Endodermal cell (in vitro differentiated cells): ENCODE measurements around the gene MIER1. TPM values are rescaled to one million over a fixed set of nuclear protein-coding genes. Genes with fewer than 3 reads are reported as not detected.

Source experiments
- DNase-seq: peaks from one replicate; pipeline ENCODE4 v3.0.0-alpha.2; 2017
- H3K27ac ChIP-seq: 2 replicates; pipeline ENCODE4 v1.5.1; 2013; ENCODE audit warnings: mild to moderate bottlenecking, low read depth, low read length, moderate library complexity
- H3K27me3 ChIP-seq: 2 replicates; pipeline ENCODE4 v1.6.1; 2013; ENCODE audit warnings: mild to moderate bottlenecking, low read length, moderate library complexity; ENCODE audit not compliant: insufficient read depth, control insufficient read depth, poor library complexity, severe bottlenecking
- H3K36me3 ChIP-seq: 2 replicates; pipeline ENCODE4 v1.7.0; 2013; ENCODE audit warnings: mild to moderate bottlenecking, low read length, moderate library complexity; ENCODE audit not compliant: control insufficient read depth, insufficient read depth
- H3K4me1 ChIP-seq: one replicate; pipeline ENCODE4 v1.7.0; 2013; ENCODE audit warnings: low read length; ENCODE audit not compliant: control insufficient read depth, insufficient read depth
- H3K4me3 ChIP-seq: 2 replicates; pipeline ENCODE4 v1.5.1; 2013; ENCODE audit warnings: mild to moderate bottlenecking, low read length, moderate library complexity
- H3K9ac ChIP-seq: 2 replicates; pipeline ENCODE4 v1.6.1; 2013; ENCODE audit warnings: mild to moderate bottlenecking, low read length, moderate library complexity; ENCODE audit not compliant: poor library complexity, severe bottlenecking; ENCODE audit errors: extremely low read depth
- H3K9me3 ChIP-seq: 2 replicates; pipeline ENCODE4 v1.6.1; 2013; ENCODE audit warnings: mild to moderate bottlenecking, low read length, moderate library complexity; ENCODE audit not compliant: control insufficient read depth
- H3K27ac Mint-ChIP-seq: 2 replicates; pipeline ENCODE4 v1.8.0; 2020; ENCODE audit warnings: mixed read lengths
- H3K27me3 Mint-ChIP-seq: 2 replicates; pipeline ENCODE4 v1.8.0; 2021; ENCODE audit warnings: mild to moderate bottlenecking, mixed read lengths; ENCODE audit not compliant: insufficient read depth
- H3K36me3 Mint-ChIP-seq: 2 replicates; pipeline ENCODE4 v1.8.0; 2020; ENCODE audit warnings: low read depth, mixed read lengths
- H3K4me1 Mint-ChIP-seq: 2 replicates; pipeline ENCODE4 v1.8.0; 2020; ENCODE audit warnings: mixed read lengths
- H3K4me3 Mint-ChIP-seq: 2 replicates; pipeline ENCODE4 v1.8.0; 2020; ENCODE audit warnings: mild to moderate bottlenecking, moderate library complexity, mixed read lengths
- H3K9me3 Mint-ChIP-seq: 2 replicates; pipeline ENCODE4 v1.8.0; 2020; ENCODE audit warnings: mild to moderate bottlenecking, mixed read lengths
- CTCF ChIP-seq: fragments of 200-600 bp; sonication (generic); conservative IDR thresholded peaks from 2 replicates; pipeline ENCODE4 v1.5.0; 2021; ENCODE audit warnings: antibody characterized with exemption, mild to moderate bottlenecking
- WGBS, 2 experiments: methylation state at CpG; one replicate each; pipeline versions ENCODE4 v1.1.5 to v1.1.7; 2013; ENCODE audit warnings: missing lambda C conversion rate in 2 of 2, mixed read lengths in 1 of 2; ENCODE audit not compliant: insufficient coverage in 1 of 2, insufficient read length in 1 of 2; 5-methylcytosine and 5-hydroxymethylcytosine counted together
- total RNA-seq, 2 donors: library from RNA; stranded (reverse); fragmentation: NEBNext Ultra II Directional in 1 of 2; extraction: Animal tissue kit (Norgen Biotek cat#: 25700) in 1 of 2; gene quantifications; 2 replicates in 1 of 2; 3 replicates in 1 of 2; pipeline ENCODE4 v1.2.1, GENCODE V29; 2021

The MIER1 gene
- total RNA-seq, 2 donors from 2014 or later = 29.1 to 35.4 TPM

DNA sequence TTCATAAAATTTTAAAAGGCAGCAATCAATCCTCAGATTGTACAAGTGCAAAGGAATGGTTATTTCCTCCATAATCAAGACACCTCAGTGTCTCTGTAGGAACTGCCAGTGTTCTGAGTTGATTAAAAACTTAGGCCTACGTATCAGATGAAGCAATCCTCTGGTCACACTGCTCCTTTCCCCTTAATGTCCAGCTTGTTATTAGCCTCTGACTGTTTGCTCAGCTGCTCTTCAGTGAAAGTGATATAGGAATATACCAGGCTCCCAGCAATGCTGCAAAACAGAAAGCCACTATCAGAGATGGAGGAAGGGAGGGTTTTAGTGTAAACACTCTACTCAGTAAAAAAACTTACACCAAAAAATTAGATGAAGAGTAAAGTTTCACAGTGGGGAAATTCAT lies 79.4 kb downstream of the MIER1 start:
- no peaks in the 10 kb centered on the region for H3K27me3 Mint-ChIP-seq

DNA sequence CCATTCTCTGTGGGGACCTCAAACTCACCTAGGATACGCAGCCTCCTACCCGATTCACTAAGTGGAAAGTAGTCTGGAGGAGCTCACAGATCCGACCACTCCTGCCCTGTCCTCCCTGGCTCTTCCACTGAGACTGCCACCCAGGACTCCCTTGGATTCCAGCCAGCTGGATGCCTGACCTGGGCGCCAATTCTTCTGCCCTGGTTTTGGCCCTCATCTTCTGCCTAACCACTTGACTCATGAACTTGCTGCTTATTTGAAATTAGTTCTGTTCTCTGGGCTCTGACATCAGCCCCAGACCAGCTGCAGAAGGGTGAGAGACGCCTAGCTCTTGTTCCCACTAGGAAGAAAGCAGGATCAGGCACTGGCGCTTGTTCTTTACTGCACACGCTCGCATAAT lies 80.3 kb downstream of the MIER1 start:
- WGBS, 2 experiments = 77 to 84% methylated on average over 8 of the region's 8 CpGs
- H3K9me3 Mint-ChIP-seq = no peaks in the 10 kb centered on the region
- H3K27ac ChIP-seq = no peak overlapping the region
- H3K9me3 ChIP-seq = no peaks in the 10 kb centered on the region
- H3K4me3 Mint-ChIP-seq = no peak overlapping the region
- DNase-seq = no peak
- no peak overlapping the region for H3K27ac Mint-ChIP-seq
- H3K9ac ChIP-seq = no peak overlapping the region
- TF ChIP-seq CTCF = no peak
- no peaks in the 10 kb centered on the region for H3K27me3 ChIP-seq
- H3K4me3 ChIP-seq = no peak overlapping the region
- peaks cover 13% of the 10 kb centered on the region for H3K36me3 ChIP-seq
- peaks cover 18% of the 10 kb centered on the region for H3K4me1 Mint-ChIP-seq
- H3K27me3 Mint-ChIP-seq = no peaks in the 10 kb centered on the region
- H3K36me3 Mint-ChIP-seq = peaks cover 25% of the 10 kb centered on the region
- no peaks in the 10 kb centered on the region for H3K4me1 ChIP-seq

More for the DNA sequence above, 79.4 kb downstream of the MIER1 start:
- H3K36me3 Mint-ChIP-seq = peaks cover 17% of the 10 kb centered on the region
- no peaks in the 10 kb centered on the region for H3K27me3 ChIP-seq
- no peak overlapping the region for H3K4me3 Mint-ChIP-seq
- H3K9me3 ChIP-seq = no peaks in the 10 kb centered on the region
- H3K4me1 Mint-ChIP-seq = peaks cover 18% of the 10 kb centered on the region
- 82 to 90% methylated on average over 1 of the region's 1 CpG for WGBS, 2 experiments
- no peak overlapping the region for H3K4me3 ChIP-seq
- no peak overlapping the region for H3K27ac ChIP-seq
- H3K9me3 Mint-ChIP-seq = no peaks in the 10 kb centered on the region
- H3K4me1 ChIP-seq = no peaks in the 10 kb centered on the region
- no peak overlapping the region for H3K9ac ChIP-seq
- DNase-seq = no peak
- no peak overlapping the region for H3K27ac Mint-ChIP-seq
- peaks cover 6% of the 10 kb centered on the region for H3K36me3 ChIP-seq
- no peak for TF ChIP-seq CTCF

GRCh38 chr1:67009792-67010191 lies 85.0 kb downstream of the MIER1 start:
- 90% methylated on average over 3 of the region's 3 CpGs; no CpG with 5 or more reads in 1 of the 2 experiments for WGBS, 2 experiments
- no peak for DNase-seq
- peaks cover 28% of the 10 kb centered on the region for H3K36me3 Mint-ChIP-seq

More at GRCh38 chr1:67009792-67010191, 85.0 kb downstream of the MIER1 start:
- Mint-ChIP-seq H3K9me3 (no peaks in the 10 kb centered on the region), H3K4me1 (peaks cover 3% of the 10 kb centered on the region), H3K4me3 (no peak overlapping the region), H3K27ac (no peak overlapping the region), H3K27me3 (no peaks in the 10 kb centered on the region)
- Histone ChIP-seq H3K4me3 (no peak overlapping the region), H3K27me3 (no peaks in the 10 kb centered on the region), H3K36me3 (peaks cover 25% of the 10 kb centered on the region), H3K4me1 (no peaks in the 10 kb centered on the region), H3K27ac (no peak overlapping the region), H3K9me3 (no peaks in the 10 kb centered on the region), H3K9ac (no peak overlapping the region)
- no peak for TF ChIP-seq CTCF
